A673 (cell line): ENCODE measurements around the gene ADGRL3.

ENCODE experiments used
- EZH2 ChIP-seq: fragments of 200-600 bp; sonication (generic); IDR thresholded peaks from 2 replicates; pipeline ENCODE4 v1.6.1; 2017; ENCODE audit warnings: borderline replicate concordance, low read depth, mild to moderate bottlenecking, mixed read lengths, antibody characterized with exemption, low read length; ENCODE audit not compliant: poor library complexity, severe bottlenecking
- TF ChIP-seq, protein P1 (sequence below): fragments of 300-800, 200-600 bp; sonication (generic); conservative IDR thresholded peaks from 2 replicates; pipeline ENCODE4 v1.5.1; 2017; ENCODE audit warnings: low read depth, mild to moderate bottlenecking, antibody characterized with exemption, low read length, moderate library complexity, mixed read lengths

DNA sequence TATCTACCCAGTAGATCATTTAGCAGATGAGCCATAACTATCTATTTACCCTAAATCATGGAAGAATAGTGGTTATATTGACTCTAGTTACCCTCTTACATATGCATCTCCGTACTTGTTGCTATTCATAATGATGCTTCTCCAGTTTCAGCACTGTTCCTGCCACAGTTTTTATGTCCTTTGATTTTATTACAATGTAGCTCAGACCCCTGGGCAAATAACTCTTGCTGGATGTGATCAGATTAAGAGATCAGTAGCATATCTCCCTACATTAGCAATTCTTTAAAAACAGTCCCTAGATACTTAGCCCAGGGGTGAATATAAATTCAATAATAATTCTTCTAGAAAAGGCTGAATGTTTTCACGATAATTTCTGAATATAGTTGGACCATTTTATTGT is 696.5 kb downstream of the ADGRL3 start:
- TF ChIP-seq, protein P1, sequence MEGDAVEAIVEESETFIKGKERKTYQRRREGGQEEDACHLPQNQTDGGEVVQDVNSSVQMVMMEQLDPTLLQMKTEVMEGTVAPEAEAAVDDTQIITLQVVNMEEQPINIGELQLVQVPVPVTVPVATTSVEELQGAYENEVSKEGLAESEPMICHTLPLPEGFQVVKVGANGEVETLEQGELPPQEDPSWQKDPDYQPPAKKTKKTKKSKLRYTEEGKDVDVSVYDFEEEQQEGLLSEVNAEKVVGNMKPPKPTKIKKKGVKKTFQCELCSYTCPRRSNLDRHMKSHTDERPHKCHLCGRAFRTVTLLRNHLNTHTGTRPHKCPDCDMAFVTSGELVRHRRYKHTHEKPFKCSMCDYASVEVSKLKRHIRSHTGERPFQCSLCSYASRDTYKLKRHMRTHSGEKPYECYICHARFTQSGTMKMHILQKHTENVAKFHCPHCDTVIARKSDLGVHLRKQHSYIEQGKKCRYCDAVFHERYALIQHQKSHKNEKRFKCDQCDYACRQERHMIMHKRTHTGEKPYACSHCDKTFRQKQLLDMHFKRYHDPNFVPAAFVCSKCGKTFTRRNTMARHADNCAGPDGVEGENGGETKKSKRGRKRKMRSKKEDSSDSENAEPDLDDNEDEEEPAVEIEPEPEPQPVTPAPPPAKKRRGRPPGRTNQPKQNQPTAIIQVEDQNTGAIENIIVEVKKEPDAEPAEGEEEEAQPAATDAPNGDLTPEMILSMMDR = no peak
- TF ChIP-seq EZH2 = no peak
